ENCODE measurements around the gene HSPE1.

DNA sequence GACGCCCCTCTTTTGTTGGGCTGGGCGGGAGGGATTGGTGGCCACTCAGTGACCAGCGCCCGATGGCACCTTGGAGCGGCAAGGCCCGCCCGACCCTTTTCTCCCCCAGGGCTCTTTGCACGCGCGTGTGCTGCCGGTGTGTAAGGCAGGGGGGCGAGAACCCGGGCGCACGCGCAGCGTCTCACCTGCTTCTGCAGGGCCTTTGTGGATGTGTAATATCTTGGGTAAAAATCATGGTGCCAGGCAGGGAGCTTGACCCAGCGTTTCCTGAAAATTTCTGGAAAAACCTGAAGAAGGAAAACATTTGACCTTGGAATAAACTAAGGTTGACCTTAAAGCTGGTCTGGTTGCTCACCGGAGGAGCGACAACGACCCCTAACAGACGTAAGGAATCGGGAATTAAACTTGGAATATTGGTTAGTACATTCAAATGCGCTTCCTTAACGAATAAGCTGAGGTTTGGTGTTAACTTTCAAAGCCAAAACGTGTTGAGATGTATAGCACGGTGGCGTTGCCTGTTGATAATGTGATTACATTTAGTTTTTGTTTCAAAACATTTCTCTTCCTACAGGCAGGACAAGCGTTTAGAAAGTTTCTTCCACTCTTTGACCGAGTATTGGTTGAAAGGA is 438 bp downstream of the HSPE1 start:
- TF ChIP-seq POLR2AphosphoS5 (IDR thresholded peaks at IDR 0.05; ENCODE audit: borderline replicate concordance, low read depth, low read length): no peak
- no peak for TF ChIP-seq EZH2 (IDR thresholded peaks at IDR 0.05)
